NCI-H82 treated with DMSO at 0.1 percent for 48 hours (cell line): ENCODE results near the gene UROC1.

Source experiments
- DNase-seq: peaks from one replicate; lab custom pipeline; 2025; ENCODE audit not compliant: unreplicated experiment; lab: John Stamatoyannopoulos, UW

Gene UROC1

DNA sequence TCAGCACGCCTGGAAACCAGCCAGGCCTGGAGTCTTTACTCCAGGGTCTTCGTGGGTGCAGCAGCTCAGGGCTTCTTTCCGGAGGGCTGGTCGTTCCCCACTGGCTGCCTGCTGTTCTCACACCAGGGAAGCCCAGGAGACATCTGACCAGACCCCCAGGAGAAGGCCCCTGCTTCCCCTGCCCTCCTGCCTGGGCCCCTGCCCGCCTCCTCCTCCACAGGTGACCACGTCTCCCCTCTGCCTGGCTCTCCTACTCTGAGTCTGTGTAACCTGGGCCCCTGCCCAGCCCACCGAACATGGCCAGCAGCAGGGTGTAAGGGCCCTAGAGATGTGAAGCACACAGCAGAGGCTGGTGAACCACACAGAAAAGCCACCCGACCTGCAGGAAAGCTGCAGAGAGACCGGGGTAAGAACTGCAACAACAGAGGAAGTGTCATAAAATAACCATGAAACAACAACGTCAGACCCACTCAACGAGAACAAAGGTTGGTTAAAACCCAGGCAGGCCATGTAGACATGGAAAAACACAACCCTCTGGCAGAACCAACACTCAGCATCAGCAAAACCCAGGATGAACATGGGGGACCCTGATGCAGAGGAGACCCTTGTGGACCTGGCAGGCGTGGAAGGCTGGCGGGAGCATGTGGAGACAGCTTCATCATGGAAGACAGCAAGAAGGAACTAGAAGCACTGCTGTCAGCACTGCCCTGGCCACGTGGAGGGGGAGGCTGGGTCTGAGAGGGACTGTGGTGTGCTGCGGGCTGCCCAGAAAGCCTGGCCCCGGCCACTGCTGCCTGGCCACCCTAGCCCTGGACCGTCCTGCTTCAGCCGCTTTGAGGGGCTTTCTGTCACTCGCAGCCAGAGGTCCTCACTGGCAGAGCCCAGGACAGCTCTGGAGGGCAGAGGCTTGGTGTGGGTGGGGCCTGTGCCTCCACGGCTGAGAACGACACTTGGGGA, 20.4 kb downstream of the UROC1 start:
- DNase-seq, result no peak

DNA sequence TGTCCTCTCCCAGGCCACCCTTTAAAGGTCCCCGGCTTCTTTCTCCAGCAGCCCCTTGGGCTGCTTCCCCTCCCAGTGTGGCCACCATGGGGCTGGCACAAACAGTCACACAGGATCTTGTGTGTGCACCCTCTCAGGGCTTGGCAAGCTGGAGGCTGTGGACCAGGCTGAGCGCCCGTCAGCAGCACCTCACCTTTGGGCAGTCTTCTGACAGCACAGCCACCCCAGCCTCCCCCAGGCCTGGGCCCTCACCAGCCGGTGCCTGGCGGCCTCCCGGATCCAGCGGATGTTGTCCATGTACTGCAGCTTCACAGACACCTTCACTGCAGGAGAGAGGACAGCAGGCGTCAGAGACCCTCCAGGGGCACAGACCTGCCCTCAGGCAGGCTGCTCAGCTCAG, 21.8 kb downstream of the UROC1 start:
- no peak for DNase-seq

DNA sequence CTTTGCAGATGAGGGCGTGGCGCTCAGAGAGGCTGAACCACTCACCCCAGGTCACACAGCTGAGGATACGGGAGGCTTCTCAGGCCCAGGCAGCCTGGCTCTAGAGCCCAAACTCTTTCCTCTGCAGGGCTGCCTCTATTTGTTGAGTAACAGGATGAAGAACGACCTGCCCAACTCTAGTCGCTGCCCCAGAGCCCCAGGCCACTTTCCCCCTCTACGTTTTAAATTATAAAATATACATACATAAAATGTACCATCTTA, 22.7 kb downstream of the UROC1 start:
- DNase-seq, result no peak

DNA sequence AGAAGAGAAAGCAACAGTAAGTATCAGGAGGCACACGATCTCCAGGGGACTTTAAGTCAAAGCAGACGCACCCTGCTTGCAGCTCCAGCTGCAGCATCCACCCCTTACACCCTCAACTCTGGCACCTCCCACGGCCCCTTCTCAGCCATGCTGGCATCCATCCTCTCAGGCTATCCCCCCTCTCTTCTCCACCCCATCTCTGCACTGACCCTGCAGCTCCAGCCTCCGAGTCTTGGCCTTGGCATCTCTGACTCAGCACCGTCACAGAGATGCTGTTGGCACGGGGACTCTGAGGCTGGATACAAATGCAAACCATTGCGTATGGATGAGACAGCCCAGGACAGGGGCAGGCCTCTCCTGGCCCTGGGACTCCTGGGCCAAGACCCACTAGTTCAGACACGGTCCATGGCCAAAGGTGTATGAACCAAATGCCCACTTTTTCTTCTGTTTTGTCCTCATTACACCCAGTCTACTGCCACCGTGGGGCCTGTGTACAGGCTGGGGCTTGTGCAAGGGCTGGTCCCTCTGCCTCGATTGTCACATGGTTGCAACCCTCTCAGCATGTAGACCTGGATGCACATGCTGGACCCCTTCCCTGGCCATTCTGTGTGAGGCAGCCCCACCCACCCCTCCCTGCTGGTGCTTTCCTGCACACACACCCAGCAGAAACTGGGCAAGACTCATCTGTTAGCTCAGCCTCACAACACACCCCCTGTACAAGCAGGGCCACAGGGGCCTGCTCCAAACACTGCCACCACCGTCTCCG, 23.2 kb downstream of the UROC1 start:
- DNase-seq, result no peak

DNA sequence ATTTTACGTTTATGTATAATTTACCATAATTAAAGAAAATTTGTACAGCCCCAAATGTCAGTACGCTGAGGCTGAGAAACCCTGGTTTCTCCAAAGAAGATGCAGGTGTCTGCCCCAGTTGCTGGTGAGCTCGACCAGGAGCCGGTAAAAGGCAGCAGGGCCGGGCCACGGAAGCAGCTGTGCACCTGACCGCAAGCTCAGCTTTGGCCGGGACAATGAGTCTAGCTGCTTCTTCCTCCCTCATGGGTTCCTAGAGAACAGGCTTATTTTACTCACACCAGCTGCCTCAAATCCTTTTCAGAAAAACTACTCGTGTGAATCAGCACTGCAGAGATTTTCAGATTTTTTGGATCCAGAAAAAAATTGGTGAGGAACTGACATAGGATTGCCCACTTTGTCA, 23.8 kb downstream of the UROC1 start:
- no peak for DNase-seq

DNA sequence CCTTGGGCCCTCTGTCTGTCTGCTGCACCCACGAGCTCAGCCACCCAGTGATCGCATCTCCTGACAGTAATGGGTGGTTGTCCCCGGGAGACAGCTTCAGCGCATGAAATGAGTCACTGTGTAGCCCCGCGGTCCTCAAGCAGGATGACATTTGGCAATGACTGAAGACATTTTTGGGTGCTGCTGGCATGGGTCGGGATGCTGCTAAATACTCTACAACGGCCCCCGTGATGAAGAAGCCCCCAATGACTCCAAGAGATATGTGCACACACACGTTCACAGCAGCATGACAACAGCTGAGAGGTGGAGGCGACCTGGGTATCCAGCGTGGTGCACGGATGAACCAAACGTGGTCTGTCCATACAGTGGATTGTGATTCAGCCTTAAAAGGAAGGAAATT, 24.5 kb downstream of the UROC1 start:
- no peak for DNase-seq

DNA sequence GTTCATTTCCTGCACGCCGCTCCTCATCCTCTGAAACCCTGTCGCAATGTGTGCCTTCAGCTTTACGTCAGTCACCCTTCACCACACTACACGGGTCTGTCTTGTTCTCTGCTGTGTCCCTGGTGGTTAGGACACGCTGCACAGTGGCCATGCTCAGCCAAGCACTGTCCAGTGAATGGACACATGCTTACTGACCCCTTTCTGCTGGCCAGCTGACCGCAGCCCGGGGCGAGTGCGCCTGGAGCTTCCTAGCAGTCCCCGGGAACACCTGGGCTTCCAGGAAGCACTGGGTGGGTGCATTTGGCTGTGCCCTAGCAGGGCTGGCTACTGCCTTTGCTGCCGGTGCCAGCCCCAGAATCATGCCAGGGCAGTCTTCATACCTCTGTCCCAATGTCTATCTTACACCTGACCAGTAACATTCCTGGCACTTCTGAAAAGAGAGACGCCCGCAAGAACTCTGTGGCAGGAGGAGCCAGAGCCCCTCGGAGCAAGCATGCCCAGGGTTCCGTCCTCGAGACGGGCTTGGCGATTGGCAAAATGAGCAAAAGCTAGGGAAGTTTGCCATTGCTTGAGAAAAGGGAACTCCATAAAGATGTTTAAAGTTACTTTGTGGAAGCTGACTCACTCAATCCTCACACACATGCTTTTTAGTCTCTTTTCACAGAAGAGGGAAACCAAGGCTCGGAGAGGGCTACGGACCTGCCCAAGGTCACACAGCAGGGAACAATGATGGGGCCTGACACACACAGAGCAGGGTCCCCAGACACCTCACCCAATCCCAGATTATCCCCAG, 26.2 kb downstream of the UROC1 start:
- DNase-seq, result no peak

DNA sequence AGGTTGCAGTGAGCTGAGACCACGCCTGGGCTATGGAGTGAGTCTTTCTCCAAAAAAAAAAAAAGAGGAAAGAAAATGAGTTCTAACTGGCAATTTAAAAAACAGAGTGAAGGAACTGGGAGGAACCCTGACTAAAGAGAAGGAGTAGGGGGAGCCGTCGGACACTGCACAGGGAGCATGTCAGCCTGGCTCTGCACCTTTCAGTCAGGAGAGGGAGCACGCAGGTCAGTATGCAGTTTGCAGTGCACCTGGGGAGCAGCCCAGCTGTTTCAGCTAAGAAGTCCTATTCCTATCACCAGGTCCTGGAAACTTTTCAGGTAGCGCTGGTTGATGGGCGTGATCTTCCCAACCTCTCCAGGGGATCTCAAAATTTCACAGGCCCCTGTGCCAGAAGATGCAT, 27.0 kb downstream of the UROC1 start:
- no peak for DNase-seq

DNA sequence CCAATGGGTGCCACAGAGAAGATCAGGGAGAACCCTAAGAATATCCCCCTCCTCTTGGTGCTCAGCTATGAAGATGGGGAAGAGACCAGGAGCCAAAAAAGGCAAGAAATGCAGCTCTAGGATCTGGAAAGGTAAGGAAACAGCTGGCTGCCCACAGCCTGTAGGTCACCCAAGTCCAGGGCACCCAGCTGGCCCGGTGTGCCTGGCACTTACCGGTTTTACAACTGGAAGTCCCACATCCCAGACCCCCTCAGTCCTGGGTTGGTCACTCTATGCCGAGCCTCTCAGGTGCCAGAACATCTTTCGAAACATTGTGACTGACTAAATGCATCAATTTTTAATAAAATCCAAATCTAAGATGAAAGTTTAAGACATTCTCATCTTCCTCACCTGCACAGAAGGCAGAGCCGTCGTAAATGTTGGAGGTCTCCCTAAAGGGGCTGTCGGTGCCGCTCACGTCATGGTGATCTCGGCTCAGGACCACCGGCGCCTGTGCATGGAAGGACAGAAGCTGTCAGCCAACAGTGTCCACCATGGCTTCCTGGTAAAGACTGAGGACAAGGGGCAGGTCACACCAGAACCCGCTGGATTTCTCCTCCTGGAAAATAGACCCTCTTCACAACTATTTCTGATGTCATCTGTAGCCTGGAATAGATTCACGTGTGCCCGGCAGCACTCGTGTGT, 28.5 kb downstream of the UROC1 start:
- no peak for DNase-seq

DNA sequence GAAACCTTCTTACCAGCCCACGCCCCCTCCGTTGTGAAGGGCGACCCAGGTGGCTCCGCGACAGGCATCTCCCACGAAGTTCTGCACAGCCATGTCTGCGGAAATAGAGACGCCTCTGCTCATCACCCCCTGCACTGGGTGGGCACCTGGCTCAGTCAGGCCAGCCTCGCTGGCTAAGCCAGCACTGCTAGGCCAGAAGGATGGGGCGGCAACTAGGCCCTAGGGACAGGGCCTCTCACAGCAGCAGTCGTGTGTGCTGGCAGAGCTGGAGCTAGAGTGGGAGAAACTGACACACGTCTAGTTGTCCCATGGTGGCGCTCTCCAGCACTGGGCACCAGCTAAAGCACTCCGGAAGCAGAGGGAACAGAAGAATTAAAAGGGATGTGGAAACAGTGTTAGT, 29.4 kb downstream of the UROC1 start:
- DNase-seq, result no peak

DNA sequence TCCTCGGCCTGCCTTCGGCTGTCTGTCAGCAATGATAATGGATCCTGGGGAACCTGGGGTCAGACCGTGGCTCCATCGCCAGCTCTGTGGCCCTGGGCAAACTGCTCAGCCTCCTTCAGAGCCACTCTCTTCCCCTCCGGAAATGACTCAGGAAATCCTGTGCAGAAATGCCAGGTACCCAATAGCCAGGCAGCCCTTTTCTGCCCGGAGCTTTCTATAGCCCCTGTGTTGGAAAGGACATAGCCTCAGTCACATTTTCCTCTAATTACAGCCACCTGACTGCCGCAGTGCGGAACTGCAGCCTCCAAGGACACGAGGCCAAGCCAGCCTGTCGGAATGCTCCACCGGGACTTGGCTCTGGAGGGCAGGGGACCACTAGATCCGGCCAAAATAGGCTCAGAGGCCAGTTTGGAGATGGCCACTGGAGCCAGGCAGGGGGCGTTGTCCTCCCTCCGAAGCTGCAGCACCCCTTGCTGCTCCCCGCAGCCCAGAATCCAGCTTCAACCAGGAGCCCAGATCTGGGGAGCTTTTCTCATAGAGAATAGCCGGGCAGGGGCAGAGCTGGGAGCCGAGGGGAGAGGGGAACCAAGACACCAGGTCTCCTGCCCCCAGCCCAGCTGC, 30.3 kb downstream of the UROC1 start:
- no peak for DNase-seq

DNA sequence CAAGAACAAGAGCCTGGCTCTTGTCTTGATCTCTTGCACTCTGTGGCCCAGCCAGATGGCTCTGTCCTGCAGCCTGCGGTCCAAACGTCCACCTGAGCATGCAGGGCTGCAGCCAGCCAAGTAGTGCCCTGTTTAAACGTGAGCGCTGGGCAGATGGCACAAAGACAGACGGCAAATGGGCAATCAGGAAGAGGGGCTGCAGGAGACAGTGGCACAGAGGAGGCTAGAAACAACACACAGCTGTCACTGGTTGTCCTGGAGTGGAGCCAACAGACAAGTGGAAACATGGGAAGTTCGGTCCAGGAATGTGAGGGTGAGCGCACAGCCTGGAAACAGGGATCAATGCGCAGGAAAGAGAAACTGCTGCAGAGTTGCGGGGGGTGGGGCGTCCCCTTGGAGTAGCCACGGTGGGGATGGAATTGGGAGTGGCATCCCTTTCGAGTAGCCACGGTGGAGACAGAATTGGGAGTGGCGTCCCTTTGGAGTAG, 31.2 kb downstream of the UROC1 start:
- DNase-seq, result no peak

DNA sequence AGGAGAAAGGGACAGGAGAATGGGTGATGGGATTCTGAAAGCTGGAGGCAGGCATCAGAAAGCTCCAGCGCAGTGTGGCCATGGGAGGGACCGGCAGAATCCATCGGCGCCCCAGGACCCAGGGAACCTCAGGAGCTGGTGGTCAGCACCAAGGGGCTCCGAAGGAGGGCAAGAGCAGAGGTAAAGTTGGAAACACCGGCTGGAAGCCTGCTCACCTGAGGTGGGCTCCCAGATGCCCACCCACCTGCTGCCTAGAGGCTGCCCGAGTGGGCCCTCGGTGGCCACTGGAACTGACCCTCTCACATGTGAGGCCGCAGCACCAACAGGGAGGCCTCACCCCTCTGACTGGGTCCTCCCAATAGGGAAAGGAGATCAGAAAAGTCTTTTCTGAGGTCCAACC, 31.6 kb downstream of the UROC1 start:
- no peak for DNase-seq

DNA sequence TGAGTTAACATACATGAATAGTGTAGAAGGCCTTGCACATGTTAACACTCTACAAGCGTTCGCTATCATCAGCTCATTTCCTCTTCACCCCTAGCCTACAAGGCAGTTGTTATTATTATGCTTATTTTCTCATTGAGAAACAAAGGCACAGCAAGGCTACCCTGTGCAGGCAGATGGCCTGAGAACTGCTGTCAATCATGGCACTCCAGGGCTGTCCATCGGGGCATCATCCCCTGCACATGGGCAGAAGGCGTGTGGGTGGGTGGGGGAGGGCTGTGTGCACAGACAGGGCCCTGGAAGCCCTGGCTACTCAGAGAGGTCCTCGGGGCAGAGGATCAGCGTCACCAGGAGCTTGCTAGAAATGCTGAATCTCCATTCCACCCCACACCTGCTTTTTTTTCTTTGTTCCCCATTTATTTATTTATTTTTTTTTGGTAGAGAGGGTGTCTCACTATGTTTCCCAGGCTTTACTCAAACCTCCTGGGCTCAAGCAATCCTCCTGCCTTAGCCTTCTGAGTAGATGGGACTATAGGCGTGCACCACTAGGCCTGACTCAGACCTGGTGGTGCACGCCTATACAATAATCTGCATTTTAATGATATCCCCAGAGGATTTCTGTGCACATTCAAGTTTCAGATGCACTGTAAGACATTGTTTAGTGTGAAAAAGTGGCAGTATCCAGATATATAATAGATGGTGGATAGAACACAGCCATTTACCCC, 32.2 kb downstream of the UROC1 start:
- DNase-seq, result no peak

DNA sequence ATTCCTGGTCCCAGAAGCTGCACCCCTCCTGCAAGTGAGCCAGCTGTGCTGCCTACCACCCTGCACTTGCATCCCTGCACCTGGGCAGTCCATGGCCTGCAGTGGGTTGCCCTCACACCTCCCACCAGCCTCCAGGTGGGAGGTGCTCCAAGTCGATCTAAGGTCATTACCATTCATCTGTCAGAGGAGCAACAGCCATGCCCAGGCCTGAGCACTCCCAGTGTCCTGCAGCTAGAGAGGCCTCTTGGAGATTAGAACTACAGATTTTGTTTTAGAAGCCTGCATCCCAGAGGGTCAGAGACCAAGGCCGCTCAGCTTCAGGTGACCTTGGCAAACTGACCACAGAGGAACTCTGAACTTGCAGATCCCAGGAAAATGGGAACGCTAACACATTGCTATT, 32.9 kb downstream of the UROC1 start:
- DNase-seq, result no peak

DNA sequence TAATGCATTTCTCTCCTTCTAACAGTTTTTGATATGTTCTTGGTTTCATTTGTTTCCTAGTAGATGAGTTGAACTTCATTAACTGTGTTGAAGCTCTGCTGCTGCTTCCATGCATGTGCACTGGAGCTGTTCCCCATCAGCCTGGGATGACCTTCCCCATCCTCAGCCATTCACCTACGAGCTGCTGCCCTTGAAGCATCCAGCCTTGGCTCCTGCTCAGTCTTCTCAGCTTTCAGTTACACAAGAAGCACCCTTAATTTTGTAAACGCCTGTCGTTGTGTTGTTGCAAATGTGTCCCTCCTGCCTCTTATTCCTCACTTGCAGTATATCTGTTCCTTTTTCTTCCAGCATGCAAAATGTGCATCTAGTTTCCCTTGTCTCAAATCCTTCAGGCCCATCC, 33.4 kb downstream of the UROC1 start:
- no peak for DNase-seq

DNA sequence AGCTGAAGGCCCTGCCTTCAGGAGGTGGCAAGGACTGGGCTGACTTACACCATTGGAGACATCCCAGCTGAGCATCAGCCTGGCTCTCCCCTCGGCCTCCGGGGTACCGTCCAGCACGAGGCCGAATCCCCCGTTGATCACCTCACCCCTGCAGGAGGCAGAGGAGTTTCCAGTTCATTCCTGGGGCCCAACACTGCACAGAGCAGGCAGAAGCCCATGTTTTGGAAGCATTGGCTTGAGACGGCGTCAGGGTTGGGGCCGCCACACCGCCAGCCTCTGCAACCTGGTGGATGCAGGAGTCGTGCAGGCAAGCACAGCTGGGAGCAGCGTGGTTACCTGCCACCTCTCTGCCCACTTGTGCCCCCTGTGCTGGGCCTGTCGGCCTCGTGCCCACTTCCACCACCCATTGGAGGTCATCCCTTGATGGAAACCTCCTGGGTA, 34.2 kb downstream of the UROC1 start:
- DNase-seq, result no peak

DNA sequence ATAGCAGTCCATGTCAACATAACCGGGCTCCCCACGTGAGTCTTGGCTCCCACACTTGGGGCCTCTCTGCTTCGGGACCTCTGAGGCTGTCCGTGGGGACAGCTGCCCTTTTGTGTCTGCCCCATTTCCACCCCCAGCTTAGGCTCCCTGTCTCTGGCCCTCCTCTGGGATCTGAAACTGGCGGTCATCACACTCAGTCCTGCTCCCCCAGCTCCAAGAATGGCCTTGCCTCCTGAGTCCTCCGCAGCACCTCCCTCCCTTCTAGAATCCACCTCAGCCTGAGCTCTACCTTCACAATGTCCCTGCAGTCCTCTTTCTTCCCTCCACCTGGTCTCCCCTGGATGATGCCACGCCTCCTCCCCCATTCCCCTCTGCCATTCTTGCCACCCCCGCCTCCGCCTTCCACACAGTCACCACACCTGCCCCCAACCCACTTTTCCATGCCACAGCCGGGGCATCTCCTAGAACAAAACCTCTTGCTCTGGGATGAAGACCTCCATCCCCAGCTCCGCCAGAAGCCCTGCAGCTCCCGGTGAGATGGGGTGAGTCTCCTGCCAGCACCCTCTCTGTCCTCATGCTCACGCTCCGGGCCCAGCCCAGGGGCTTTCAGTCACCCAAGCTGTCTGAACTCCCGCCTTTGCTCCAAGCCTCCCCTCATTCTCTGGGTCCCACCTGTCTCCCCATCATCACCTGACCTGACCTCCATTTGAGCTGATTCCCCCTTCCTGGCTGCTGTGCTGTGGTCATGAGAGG, 34.9 kb downstream of the UROC1 start:
- DNase-seq, result no peak

DNA sequence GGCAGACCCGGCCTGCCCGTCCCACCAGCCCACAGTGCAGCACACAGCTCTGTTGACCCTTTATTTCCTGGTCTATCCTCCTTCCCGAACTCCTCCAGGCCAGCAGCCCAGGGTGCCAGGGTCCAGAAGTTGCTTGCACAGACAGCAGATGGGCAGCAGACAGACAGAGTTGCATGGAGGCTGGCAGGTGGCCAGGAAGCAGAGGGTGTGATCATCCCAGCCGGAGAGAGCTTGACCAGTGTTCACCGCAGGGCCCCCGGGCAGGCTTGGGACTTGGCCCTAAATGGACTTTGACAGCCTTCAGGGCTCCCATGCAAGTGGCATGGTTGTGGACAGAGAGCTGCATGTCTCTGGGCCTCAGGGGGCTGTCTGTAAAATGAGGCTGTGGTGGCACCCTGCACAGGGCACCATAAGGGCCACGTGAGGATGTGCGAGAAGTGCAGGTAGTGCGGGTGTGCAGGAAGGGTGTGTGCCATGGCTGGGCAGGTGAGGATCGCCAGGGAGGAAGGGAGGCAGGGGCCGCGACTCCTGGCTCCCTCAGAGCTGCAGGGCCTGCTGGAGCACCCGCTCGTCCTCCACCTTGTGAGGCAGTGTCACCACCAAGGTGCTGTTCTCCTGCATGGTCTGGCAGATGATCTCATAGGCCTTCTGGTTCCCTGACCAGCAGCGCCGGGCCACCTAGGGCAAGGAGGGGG, 35.6 kb downstream of the UROC1 start:
- DNase-seq, result peak; percentile 12
